ENCODE measurements around the gene DEDD.

Gene DEDD

DNA sequence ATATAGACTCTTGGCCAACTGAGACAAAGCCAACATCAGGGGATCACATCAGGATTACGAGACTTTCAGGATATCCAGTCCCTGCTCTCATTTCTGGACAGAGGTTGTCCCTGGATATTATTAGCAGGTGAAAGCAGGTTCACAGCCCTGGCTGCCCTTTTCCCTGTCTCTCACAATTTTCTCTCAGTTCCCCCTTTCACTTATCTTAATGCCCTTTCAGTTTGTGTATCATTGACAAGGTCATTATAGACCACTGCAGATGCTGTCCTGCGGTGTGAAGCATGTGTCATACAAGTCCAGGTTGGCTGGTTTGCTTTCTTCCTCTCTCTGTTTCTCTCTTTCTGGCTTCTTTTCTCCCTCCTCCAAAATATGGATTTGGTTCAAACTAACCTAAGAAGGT lies 36.5 kb downstream of the DEDD start:
- TF ChIP-seq, protein P1, sequence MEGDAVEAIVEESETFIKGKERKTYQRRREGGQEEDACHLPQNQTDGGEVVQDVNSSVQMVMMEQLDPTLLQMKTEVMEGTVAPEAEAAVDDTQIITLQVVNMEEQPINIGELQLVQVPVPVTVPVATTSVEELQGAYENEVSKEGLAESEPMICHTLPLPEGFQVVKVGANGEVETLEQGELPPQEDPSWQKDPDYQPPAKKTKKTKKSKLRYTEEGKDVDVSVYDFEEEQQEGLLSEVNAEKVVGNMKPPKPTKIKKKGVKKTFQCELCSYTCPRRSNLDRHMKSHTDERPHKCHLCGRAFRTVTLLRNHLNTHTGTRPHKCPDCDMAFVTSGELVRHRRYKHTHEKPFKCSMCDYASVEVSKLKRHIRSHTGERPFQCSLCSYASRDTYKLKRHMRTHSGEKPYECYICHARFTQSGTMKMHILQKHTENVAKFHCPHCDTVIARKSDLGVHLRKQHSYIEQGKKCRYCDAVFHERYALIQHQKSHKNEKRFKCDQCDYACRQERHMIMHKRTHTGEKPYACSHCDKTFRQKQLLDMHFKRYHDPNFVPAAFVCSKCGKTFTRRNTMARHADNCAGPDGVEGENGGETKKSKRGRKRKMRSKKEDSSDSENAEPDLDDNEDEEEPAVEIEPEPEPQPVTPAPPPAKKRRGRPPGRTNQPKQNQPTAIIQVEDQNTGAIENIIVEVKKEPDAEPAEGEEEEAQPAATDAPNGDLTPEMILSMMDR (IDR thresholded peaks at IDR 0.05; ENCODE audit: low read depth, low read length, missing control alignments): no peak
- no peak overlapping the region for H3K4me3 ChIP-seq (replicated peaks; ENCODE audit: low read depth, low read length)
- no peak for DNase-seq (ENCODE audit: extremely low read depth, low read depth)

DNA sequence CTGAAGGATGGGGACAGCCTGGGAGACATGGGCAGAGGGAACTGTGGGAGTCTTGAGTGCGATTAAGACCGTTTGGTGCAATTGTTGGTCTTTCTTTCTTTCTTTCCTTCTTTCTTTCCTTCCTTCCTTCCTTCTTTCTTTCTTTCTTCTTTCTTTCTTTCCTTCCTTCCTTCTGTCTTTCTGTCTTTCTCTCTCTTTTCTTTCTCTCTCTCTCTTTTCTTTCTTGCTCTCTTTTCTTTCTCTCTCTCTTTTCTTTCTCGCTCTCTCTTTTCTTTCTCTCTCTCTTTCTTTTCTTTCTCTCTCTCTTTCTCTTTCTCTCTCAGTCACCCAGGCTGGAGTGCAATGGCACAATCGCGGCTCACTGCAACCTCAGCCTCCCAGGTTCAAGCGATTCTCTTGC lies 37.2 kb downstream of the DEDD start:
- no peak for DNase-seq (ENCODE audit: extremely low read depth, low read depth)
- TF ChIP-seq, protein P1 (IDR thresholded peaks at IDR 0.05; ENCODE audit: low read depth, low read length, missing control alignments): no peak

DNA sequence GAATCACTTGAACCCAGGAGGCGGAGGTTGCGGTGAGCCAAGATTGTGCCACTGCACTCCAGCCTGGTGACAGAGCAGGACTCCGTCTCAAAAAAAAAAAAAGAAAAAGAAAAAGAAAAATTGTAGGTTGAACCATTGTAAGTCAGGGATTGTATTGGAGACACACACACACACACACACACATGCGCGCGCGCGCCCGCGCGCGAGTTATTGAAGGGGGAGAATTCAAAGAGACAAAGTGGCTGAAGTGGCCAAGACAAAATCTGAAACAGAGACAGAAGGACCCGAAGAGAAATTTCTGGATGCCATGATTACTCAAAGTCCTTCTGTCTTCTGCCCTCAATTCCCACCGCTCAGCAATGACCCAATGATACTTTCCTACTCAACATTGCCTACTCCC lies 38.0 kb downstream of the DEDD start:
- DNase-seq (ENCODE audit: extremely low read depth, low read depth): no peak
- H3K4me3 ChIP-seq (replicated peaks; ENCODE audit: low read depth, low read length): no peak overlapping the region
- TF ChIP-seq, protein P1 (IDR thresholded peaks at IDR 0.05; ENCODE audit: low read depth, low read length, missing control alignments): no peak

More for the DNA sequence above, 37.2 kb downstream of the DEDD start:
- no peak overlapping the region for H3K4me3 ChIP-seq (replicated peaks; ENCODE audit: low read depth, low read length)

DNA sequence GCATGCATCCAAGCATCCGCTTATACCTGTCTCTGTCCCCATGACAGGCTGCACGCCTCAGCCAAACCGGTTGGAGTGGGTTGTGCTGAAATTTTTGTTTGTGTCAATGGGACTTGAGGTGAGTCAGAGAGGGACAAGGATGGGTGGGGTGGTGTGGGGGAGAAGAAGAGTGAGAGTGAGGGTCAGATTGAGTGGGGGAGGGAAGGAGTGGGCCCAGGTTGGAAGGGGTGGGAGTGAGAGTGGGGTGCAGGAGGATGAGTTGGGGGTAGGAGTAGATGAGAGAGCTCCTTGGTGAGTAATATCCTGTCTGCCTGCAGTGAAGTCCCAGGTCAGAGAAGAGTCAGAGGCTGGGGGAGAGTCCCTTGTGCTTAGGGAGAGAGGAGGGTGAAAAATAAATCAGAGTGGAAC lies 39.8 kb downstream of the DEDD start:
- DNase-seq (ENCODE audit: extremely low read depth, low read depth): no peak
- TF ChIP-seq, protein P1 (IDR thresholded peaks at IDR 0.05; ENCODE audit: low read depth, low read length, missing control alignments): no peak

DNA sequence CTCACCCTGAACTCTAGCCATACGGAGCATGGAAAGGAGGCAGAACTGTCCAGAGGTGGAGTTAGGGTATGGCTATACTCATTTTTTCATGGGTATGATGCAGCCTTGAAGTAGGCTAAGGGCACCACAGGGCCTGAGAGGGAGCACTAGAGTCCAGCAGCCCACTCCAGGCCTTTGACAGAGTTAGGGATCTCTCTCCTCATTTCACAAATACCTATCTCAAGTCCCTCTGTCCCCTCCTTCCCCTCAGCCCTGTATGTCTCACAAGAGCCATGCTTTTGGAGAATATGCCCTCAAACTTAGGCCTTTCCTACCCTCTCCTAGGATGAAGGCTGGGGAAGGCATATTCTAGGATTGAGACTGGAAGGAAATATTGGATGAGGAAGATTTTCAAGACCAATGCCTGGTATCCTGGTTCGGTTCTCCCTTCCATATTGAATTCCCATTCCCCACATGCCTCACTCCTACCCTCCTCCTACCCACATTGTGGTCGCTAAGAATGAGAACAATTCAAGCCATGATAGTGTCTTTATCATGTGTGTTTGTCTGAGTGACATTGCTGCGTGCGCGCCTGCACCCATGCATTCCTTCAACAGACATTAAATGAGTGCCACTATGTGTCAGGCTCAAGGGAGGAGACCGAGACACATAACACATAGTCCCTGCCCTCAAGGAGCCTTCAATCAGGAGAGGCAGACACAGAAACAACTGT lies 40.5 kb downstream of the DEDD start:
- H3K4me3 ChIP-seq (replicated peaks; ENCODE audit: low read depth, low read length): no peak overlapping the region
- no peak for DNase-seq (ENCODE audit: extremely low read depth, low read depth)
- TF ChIP-seq, protein P1 (IDR thresholded peaks at IDR 0.05; ENCODE audit: low read depth, low read length, missing control alignments): no peak

More for the DNA sequence above, 39.8 kb downstream of the DEDD start:
- H3K4me3 ChIP-seq (replicated peaks; ENCODE audit: low read depth, low read length): no peak overlapping the region

DNA sequence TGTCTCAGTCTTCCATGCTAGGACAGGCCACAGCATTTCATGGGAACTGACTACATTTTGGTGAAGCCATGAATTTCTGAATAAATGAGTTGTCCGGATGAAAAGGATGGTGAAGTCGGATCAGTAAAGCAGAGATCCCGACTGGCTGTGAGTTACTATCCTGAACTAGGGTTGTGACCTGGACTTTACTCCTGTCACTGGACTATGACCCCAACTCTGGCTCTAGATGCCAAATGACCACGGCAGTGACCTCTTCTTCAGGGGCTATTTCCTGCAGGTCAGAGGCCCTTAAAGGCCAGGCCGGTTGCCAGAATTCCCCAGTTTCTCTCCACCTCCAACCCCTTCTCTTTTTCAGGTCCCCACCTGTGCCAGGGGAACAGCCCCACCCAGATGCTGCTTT lies 41.4 kb downstream of the DEDD start:
- TF ChIP-seq, protein P1 (IDR thresholded peaks at IDR 0.05; ENCODE audit: low read depth, low read length, missing control alignments): no peak
- DNase-seq (ENCODE audit: extremely low read depth, low read depth): no peak

DNA sequence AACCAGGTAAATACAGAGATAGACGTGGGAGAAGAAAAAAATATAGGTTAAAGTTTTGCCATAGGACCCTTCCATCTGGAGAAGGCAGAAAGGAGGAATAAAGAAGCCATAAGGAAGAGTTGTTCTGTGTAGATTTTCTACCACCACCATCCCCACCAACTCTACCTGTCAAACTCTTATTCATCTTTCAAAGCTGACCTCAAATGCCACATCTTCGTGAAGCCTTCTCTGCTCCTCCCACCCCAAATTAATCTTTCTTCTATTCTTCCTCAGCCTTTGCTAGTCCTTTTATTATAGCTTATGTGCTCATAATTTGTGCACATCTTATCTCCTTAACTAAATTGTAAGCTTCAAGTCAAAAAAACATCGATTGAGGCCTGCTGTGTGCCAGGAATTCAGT lies 41.9 kb downstream of the DEDD start:
- TF ChIP-seq, protein P1 (IDR thresholded peaks at IDR 0.05; ENCODE audit: low read depth, low read length, missing control alignments): no peak
- H3K4me3 ChIP-seq (replicated peaks; ENCODE audit: low read depth, low read length): no peak overlapping the region
- no peak for DNase-seq (ENCODE audit: extremely low read depth, low read depth)

More for the DNA sequence above, 41.4 kb downstream of the DEDD start:
- no peak overlapping the region for H3K4me3 ChIP-seq (replicated peaks; ENCODE audit: low read depth, low read length)
